Neuron (in vitro differentiated cells): ENCODE measurements around the gene RAB14.

Experiments used
- H2AFZ ChIP-seq: one replicate; pipeline ENCODE4 v1.6.1; 2013; ENCODE audit warnings: low read depth, mild to moderate bottlenecking, inconsistent platforms, low read length, moderate library complexity
- H3K27me3 ChIP-seq: one replicate; pipeline ENCODE4 v1.6.1; 2013; ENCODE audit warnings: low read length; ENCODE audit not compliant: insufficient read depth
- H3K36me3 ChIP-seq: one replicate; pipeline ENCODE4 v1.6.1; 2013; ENCODE audit warnings: low read length; ENCODE audit not compliant: insufficient read depth
- H3K4me1 ChIP-seq: one replicate; pipeline ENCODE4 v1.6.1; 2013; ENCODE audit warnings: low read length; ENCODE audit not compliant: insufficient read depth
- H3K4me3 ChIP-seq: 2 replicates; pipeline ENCODE4 v1.5.1; 2013; ENCODE audit warnings: mild to moderate bottlenecking, low read length, moderate library complexity
- H3K9me3 ChIP-seq: one replicate; pipeline ENCODE4 v1.6.1; 2013; ENCODE audit warnings: low read length

Gene RAB14

GRCh38 chr9:121232251-121232650, 30.6 kb upstream of the RAB14 start:
- Histone ChIP-seq H2AFZ (no peak overlapping the region), H3K36me3 (no peaks in the 10 kb centered on the region), H3K27me3 (no peaks in the 10 kb centered on the region), H3K4me3 (no peak overlapping the region), H3K9me3 (no peaks in the 10 kb centered on the region), H3K4me1 (peaks cover 11% of the 10 kb centered on the region)

GRCh38 chr9:121230256-121230655, 28.6 kb upstream of the RAB14 start:
- no peak overlapping the region for H2AFZ ChIP-seq

GRCh38 chr9:121227862-121228261, 26.2 kb upstream of the RAB14 start:
- no peak overlapping the region for H3K4me3 ChIP-seq
- H3K27me3 ChIP-seq, result no peaks in the 10 kb centered on the region
- no peak overlapping the region for H2AFZ ChIP-seq
- H3K4me1 ChIP-seq, result no peaks in the 10 kb centered on the region
- H3K36me3 ChIP-seq, result no peaks in the 10 kb centered on the region
- H3K9me3 ChIP-seq, result no peaks in the 10 kb centered on the region

More at GRCh38 chr9:121230256-121230655, 28.6 kb upstream of the RAB14 start:
- H3K36me3 ChIP-seq, result no peaks in the 10 kb centered on the region
- H3K9me3 ChIP-seq, result no peaks in the 10 kb centered on the region
- peaks cover 11% of the 10 kb centered on the region for H3K4me1 ChIP-seq
- H3K27me3 ChIP-seq, result no peaks in the 10 kb centered on the region
- H3K4me3 ChIP-seq, result no peak overlapping the region

GRCh38 chr9:121226175-121226574, 24.5 kb upstream of the RAB14 start:
- Histone ChIP-seq H3K27me3 (no peaks in the 10 kb centered on the region), H3K36me3 (no peaks in the 10 kb centered on the region), H2AFZ (no peak overlapping the region), H3K4me3 (no peak overlapping the region), H3K9me3 (no peaks in the 10 kb centered on the region), H3K4me1 (peaks cover 2% of the 10 kb centered on the region)

- Histone ChIP-seq H3K4me3 (no peak overlapping the region), H3K4me1 (peaks cover 5% of the 10 kb centered on the region), H2AFZ (no peak overlapping the region), H3K27me3 (no peaks in the 10 kb centered on the region), H3K36me3 (no peaks in the 10 kb centered on the region), H3K9me3 (no peaks in the 10 kb centered on the region)
These were observed 23.6 kb upstream of the RAB14 start for GRCh38 chr9:121225240-121225639.

GRCh38 chr9:121222524-121223171, 21.0 kb upstream of the RAB14 start:
- no peak overlapping the region for H3K4me3 ChIP-seq

GRCh38 chr9:121221664-121222055, 20.0 kb upstream of the RAB14 start:
- H2AFZ ChIP-seq, result no peak overlapping the region
- H3K4me1 ChIP-seq, result peaks cover 5% of the 10 kb centered on the region
- H3K27me3 ChIP-seq, result no peaks in the 10 kb centered on the region
- no peaks in the 10 kb centered on the region for H3K9me3 ChIP-seq
- no peak overlapping the region for H3K4me3 ChIP-seq
- H3K36me3 ChIP-seq, result no peaks in the 10 kb centered on the region

More at GRCh38 chr9:121222524-121223171, 21.0 kb upstream of the RAB14 start:
- Histone ChIP-seq H3K4me1 (peaks cover 5% of the 10 kb centered on the region), H3K36me3 (no peaks in the 10 kb centered on the region), H3K9me3 (no peaks in the 10 kb centered on the region), H2AFZ (no peak overlapping the region), H3K27me3 (no peaks in the 10 kb centered on the region)

GRCh38 chr9:121220996-121221663, 19.5 kb upstream of the RAB14 start:
- H3K27me3 ChIP-seq, result no peaks in the 10 kb centered on the region
- peaks cover 5% of the 10 kb centered on the region for H3K4me1 ChIP-seq
- H2AFZ ChIP-seq, result no peak overlapping the region
- no peak overlapping the region for H3K4me3 ChIP-seq
- no peaks in the 10 kb centered on the region for H3K36me3 ChIP-seq
- no peaks in the 10 kb centered on the region for H3K9me3 ChIP-seq

GRCh38 chr9:121219530-121219929, 17.9 kb upstream of the RAB14 start:
- Histone ChIP-seq H3K4me1 (peaks cover 5% of the 10 kb centered on the region), H3K36me3 (no peaks in the 10 kb centered on the region), H3K27me3 (no peaks in the 10 kb centered on the region), H3K9me3 (no peaks in the 10 kb centered on the region), H3K4me3 (no peak overlapping the region), H2AFZ (no peak overlapping the region)

- Histone ChIP-seq H2AFZ (no peak overlapping the region), H3K9me3 (no peaks in the 10 kb centered on the region), H3K4me3 (no peak overlapping the region), H3K4me1 (peaks cover 5% of the 10 kb centered on the region), H3K36me3 (no peaks in the 10 kb centered on the region), H3K27me3 (no peaks in the 10 kb centered on the region)
These were observed 16.8 kb upstream of the RAB14 start for GRCh38 chr9:121218357-121219027.

GRCh38 chr9:121217609-121218292, 16.1 kb upstream of the RAB14 start:
- Histone ChIP-seq H2AFZ (no peak overlapping the region), H3K36me3 (no peaks in the 10 kb centered on the region), H3K27me3 (no peaks in the 10 kb centered on the region), H3K4me1 (peaks cover 5% of the 10 kb centered on the region), H3K9me3 (no peaks in the 10 kb centered on the region), H3K4me3 (no peak overlapping the region)

- H3K4me1 ChIP-seq, result peaks cover 5% of the 10 kb centered on the region
- H3K4me3 ChIP-seq, result no peak overlapping the region
- H2AFZ ChIP-seq, result no peak overlapping the region
- H3K36me3 ChIP-seq, result no peaks in the 10 kb centered on the region
- H3K9me3 ChIP-seq, result no peaks in the 10 kb centered on the region
- no peaks in the 10 kb centered on the region for H3K27me3 ChIP-seq
These were observed 14.7 kb upstream of the RAB14 start for GRCh38 chr9:121216271-121216805.

GRCh38 chr9:121214005-121214404, 12.3 kb upstream of the RAB14 start:
- no peak overlapping the region for H3K4me3 ChIP-seq
- H3K4me1 ChIP-seq, result no peaks in the 10 kb centered on the region
- H3K36me3 ChIP-seq, result no peaks in the 10 kb centered on the region
- H2AFZ ChIP-seq, result no peak overlapping the region
- no peaks in the 10 kb centered on the region for H3K9me3 ChIP-seq
- H3K27me3 ChIP-seq, result no peaks in the 10 kb centered on the region
